K562 (cell line): ENCODE data around the gene POC5. TPM values are rescaled to one million over a fixed set of nuclear protein-coding genes. Genes with fewer than 3 reads are reported as not detected.

ENCODE experiments used
- DACH1 ChIP-seq: fragments of 450-650 bp; IDR thresholded peaks from 2 replicates; pipeline ENCODE4 v1.6.1; 2018; ENCODE audit not compliant: partially characterized antibody
- EP300 ChIP-seq: IDR thresholded peaks from 2 replicates; pipeline ENCODE4 v1.6.1; 2012; ENCODE audit warnings: low read length, improper control_type of control experiment
- FOS ChIP-seq: IDR thresholded peaks from 3 replicates; pipeline ENCODE4 v1.6.1; 2011; ENCODE audit not compliant: insufficient read length; ENCODE audit errors: extremely low read depth
- KAT8 ChIP-seq: fragments of 450-650 bp; IDR thresholded peaks from 2 replicates; pipeline ENCODE4 v1.6.1; 2016; ENCODE audit warnings: low read depth, mild to moderate bottlenecking
- MYC ChIP-seq, 2 experiments: fragments of 250-450 bp in 1 of 2; sonication (Bioruptor Pico) in 1 of 2; IDR thresholded peaks; 2 replicates each; pipeline versions ENCODE4 v1.5.1 to v1.6.1; 2012 to 2021; ENCODE audit warnings: low read depth in 2 of 2, borderline replicate concordance in 1 of 2, improper control_type of control experiment in 1 of 2, low read length in 1 of 2, mild to moderate bottlenecking in 1 of 2, moderate library complexity in 1 of 2
- PCBP1 ChIP-seq: fragments of 200-400 bp; formaldehyde crosslinking; IDR thresholded peaks from 2 replicates; pipeline ENCODE4 v1.6.1; 2018; ENCODE audit warnings: mild to moderate bottlenecking, low read depth, low read length; ENCODE audit not compliant: poor library complexity, severe bottlenecking
- RBM25 ChIP-seq: fragments of 200-400 bp; formaldehyde crosslinking; IDR thresholded peaks from 2 replicates; pipeline ENCODE4 v1.6.1; 2018; ENCODE audit warnings: low read length, low read depth, moderate library complexity; ENCODE audit not compliant: severe bottlenecking
- SFPQ ChIP-seq: fragments of 200-400 bp; formaldehyde crosslinking; IDR thresholded peaks from 2 replicates; pipeline ENCODE4 v1.6.1; 2017; ENCODE audit warnings: mild to moderate bottlenecking, low read depth, low read length, moderate library complexity
- SIN3B ChIP-seq: fragments of 450-650 bp; IDR thresholded peaks from 2 replicates; pipeline ENCODE4 v1.6.1; 2017; ENCODE audit warnings: low read depth, mild to moderate bottlenecking, moderate library complexity
- SPI1 ChIP-seq: IDR thresholded peaks from 2 replicates; pipeline ENCODE4 v1.6.1; 2011; ENCODE audit warnings: low read depth, low read length, control low read depth, borderline replicate concordance
- ZFX ChIP-seq: sonication (generic); formaldehyde crosslinking; IDR thresholded peaks from 2 replicates; pipeline ENCODE4 v1.8.0; 2022; ENCODE audit warnings: mild to moderate bottlenecking, missing genetic modification reagents, moderate library complexity
- polyA plus RNA-seq, 8 experiments: library from polyadenylated mRNA; depleted of rRNA in 4 of 8; stranded (reverse) in 5 of 8; unstranded in 3 of 8; fragments of >200 nt; fragmentation: Nextera tagmentation in 2 of 8; fragmentation: Illumina TruSeq in 1 of 8; extraction: Ambion mirVana in 2 of 8; extraction: Trizol in 1 of 8; gene quantifications; 2 replicates each; pipeline versions ENCODE4 v1.2.1 to v1.2.3, GENCODE V29; 2011 to 2014; ENCODE audit warnings: inconsistent platforms in 1 of 8, missing spikeins in 1 of 8
- total RNA-seq, 7 experiments: library from RNA; depleted of rRNA in 6 of 7; stranded (reverse); fragments of >200 nt in 6 of 7; fragmentation: Illumina TruSeq in 2 of 7; extraction: Trizol in 2 of 7; gene quantifications; 2 replicates each; pipeline versions ENCODE4 v1.2.1 to v1.2.3, GENCODE V29; 2011 to 2021; ENCODE audit warnings: low replicate concordance in 1 of 7
- TF ChIP-seq, protein P1 (sequence below): sonication (generic); formaldehyde crosslinking; IDR thresholded peaks from 2 replicates; pipeline ENCODE4 v1.8.0; 2023; ENCODE audit warnings: mild to moderate bottlenecking, missing genetic modification reagents
- TF ChIP-seq, protein P2 (sequence below): sonication (generic); formaldehyde crosslinking; IDR thresholded peaks from 2 replicates; pipeline ENCODE4 v1.8.0; 2022; ENCODE audit warnings: missing genetic modification reagents, mild to moderate bottlenecking, moderate library complexity, borderline replicate concordance

Gene POC5
- total and polyA plus RNA-seq, 9 of the 15 experiments (the other 6 are each of a cell fraction or from before 2014, with no cell fraction given): 14.5 to 38.2 (median 27.0) TPM

DNA sequence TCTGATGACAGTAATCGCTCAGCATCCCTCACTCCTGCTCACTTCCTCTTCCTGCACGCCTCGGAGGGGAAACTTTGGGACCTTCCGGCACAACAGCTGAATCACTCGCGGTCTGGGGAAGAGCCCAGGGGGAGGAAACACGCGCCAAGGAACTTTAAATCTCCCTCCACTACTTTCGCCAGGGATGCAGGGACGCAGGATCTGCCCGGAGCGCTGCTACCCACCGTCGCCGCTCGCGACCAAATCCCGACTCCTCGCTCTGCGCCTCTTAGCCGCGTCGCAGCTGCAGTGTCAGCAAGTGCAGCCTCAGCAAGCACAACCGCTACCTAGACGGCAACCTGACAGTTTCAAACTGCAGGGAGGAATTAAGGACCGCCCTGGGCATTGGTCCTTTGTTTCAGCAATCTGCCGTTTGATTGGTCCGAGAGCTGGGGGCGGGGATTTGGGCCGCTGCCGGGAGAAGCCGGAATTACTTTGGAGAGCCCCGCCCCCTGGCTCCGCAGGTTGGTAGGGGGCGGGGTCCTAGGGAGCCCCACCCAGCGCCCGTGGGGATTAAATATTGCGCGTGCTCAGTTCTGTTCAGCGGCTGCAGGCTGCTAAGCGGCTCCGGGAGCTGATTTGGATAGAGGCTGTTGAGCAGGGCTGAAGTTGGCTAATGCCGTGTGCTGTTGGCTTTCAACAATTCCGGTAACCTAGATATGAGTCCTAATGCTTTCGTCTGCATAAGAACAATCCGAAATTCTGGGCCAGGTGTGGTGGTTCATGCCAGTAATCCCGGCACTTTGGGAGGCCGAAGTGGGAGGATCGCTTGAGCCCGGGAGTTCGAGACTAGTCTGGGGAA lies at the start of gene POC5 (continued):
- TF ChIP-seq, protein P1, sequence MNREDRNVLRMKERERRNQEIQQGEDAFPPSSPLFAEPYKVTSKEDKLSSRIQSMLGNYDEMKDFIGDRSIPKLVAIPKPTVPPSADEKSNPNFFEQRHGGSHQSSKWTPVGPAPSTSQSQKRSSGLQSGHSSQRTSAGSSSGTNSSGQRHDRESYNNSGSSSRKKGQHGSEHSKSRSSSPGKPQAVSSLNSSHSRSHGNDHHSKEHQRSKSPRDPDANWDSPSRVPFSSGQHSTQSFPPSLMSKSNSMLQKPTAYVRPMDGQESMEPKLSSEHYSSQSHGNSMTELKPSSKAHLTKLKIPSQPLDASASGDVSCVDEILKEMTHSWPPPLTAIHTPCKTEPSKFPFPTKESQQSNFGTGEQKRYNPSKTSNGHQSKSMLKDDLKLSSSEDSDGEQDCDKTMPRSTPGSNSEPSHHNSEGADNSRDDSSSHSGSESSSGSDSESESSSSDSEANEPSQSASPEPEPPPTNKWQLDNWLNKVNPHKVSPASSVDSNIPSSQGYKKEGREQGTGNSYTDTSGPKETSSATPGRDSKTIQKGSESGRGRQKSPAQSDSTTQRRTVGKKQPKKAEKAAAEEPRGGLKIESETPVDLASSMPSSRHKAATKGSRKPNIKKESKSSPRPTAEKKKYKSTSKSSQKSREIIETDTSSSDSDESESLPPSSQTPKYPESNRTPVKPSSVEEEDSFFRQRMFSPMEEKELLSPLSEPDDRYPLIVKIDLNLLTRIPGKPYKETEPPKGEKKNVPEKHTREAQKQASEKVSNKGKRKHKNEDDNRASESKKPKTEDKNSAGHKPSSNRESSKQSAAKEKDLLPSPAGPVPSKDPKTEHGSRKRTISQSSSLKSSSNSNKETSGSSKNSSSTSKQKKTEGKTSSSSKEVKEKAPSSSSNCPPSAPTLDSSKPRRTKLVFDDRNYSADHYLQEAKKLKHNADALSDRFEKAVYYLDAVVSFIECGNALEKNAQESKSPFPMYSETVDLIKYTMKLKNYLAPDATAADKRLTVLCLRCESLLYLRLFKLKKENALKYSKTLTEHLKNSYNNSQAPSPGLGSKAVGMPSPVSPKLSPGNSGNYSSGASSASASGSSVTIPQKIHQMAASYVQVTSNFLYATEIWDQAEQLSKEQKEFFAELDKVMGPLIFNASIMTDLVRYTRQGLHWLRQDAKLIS: peak; percentile 24; the same call in 1 of the 2 replicates
- TF ChIP-seq, protein P2, sequence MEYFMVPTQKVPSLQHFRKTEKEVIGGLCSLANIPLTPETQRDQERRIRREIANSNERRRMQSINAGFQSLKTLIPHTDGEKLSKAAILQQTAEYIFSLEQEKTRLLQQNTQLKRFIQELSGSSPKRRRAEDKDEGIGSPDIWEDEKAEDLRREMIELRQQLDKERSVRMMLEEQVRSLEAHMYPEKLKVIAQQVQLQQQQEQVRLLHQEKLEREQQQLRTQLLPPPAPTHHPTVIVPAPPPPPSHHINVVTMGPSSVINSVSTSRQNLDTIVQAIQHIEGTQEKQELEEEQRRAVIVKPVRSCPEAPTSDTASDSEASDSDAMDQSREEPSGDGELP: peak; percentile 98
- TF ChIP-seq KAT8: 0 out of 2 replicates have a peak, but pooled peaks have one; percentile 14
- peak; percentile 97 for TF ChIP-seq SPI1
- peak; percentile 81 for TF ChIP-seq RBM25
- TF ChIP-seq SIN3B: peak; percentile 93
- TF ChIP-seq ZFX: no peak; the same call in 1 of the 2 replicates
- no peak for TF ChIP-seq SFPQ
- TF ChIP-seq FOS: peak; percentile 93
- TF ChIP-seq DACH1: peak; percentile 76
- peak; percentile 26 for TF ChIP-seq EP300
- TF ChIP-seq MYC (IDR thresholded peaks at IDR 0.05; ENCODE audit: low read depth, low read length): peak; percentile 93
- peak; percentile 70; the same call in 1 of the 2 replicates for TF ChIP-seq MYC (CRISPR knock-in tag; IDR thresholded peaks at IDR 0.05; ENCODE audit: borderline replicate concordance, low read depth)
- no peak for TF ChIP-seq PCBP1
